Activated gamma-delta T cell treated with Interleukin-2 at 50 U/mL for 16 hours (primary cell): ENCODE results near the gene SUN1.

Experiments
- DNase-seq: peaks from one replicate; pipeline ENCODE4 v3.0.0-alpha.2; 2020

SUN1 gene

GRCh38 chr7:909358-910329, 77.4 kb downstream of the SUN1 start:
- no peak for DNase-seq

GRCh38 chr7:910441-910861, 78.2 kb downstream of the SUN1 start:
- DNase-seq: no peak

GRCh38 chr7:910931-911431, 78.7 kb downstream of the SUN1 start:
- no peak for DNase-seq

- DNase-seq: no peak
These were observed 79.7 kb downstream of the SUN1 start for GRCh38 chr7:911791-912480.

- DNase-seq: no peak
These were observed 81.7 kb downstream of the SUN1 start for GRCh38 chr7:913736-914520.

- no peak for DNase-seq
These were observed 82.4 kb downstream of the SUN1 start for GRCh38 chr7:914521-915194.

- no peak for DNase-seq
These were observed 83.3 kb downstream of the SUN1 start for GRCh38 chr7:915291-916218.

GRCh38 chr7:916291-916941, 84.1 kb downstream of the SUN1 start:
- DNase-seq: no peak

- DNase-seq: no peak
These were observed 85.2 kb downstream of the SUN1 start for GRCh38 chr7:917255-918117.

GRCh38 chr7:918118-918425, 85.8 kb downstream of the SUN1 start:
- DNase-seq: no peak

- DNase-seq: no peak
These were observed 86.3 kb downstream of the SUN1 start for GRCh38 chr7:918441-919113.

- no peak for DNase-seq
These were observed 86.8 kb downstream of the SUN1 start for GRCh38 chr7:919114-919442.

- DNase-seq: peak; percentile 3
These were observed 87.7 kb downstream of the SUN1 start for GRCh38 chr7:919924-920341.

- DNase-seq: peak; percentile 20
These were observed 88.2 kb downstream of the SUN1 start for GRCh38 chr7:920351-921070.

- no peak for DNase-seq
These were observed 88.8 kb downstream of the SUN1 start for GRCh38 chr7:921071-921461.

- DNase-seq: peak; percentile 16
These were observed 89.5 kb downstream of the SUN1 start for GRCh38 chr7:921581-922333.

- peak; percentile 56 for DNase-seq
These were observed 90.2 kb downstream of the SUN1 start for GRCh38 chr7:922334-923107.
